AG04450 (cell line): ENCODE measurements around the gene STEAP3. TPM values are rescaled to one million over a fixed set of nuclear protein-coding genes. Genes with fewer than 3 reads are reported as not detected.
A peak's percentile ranks its signal among the peaks of the same experiment; 100 is the strongest.

ENCODE experiments used
- CTCF ChIA-PET: fragments of 300-600, 350-600 bp; formaldehyde crosslinking; extraction: SDS; loops from one replicate; lab custom pipeline; 2022; ENCODE audit warnings: antibody characterized with exemption, inconsistent platforms; lab: Charles Lee
- POLR2A ChIA-PET: fragments of 350-600 bp; formaldehyde crosslinking; extraction: SDS; loops from one replicate; lab custom pipeline; 2021; ENCODE audit warnings: antibody characterized with exemption, inconsistent platforms; lab: Yijun Ruan, JAX
- DNase-seq: peaks from one replicate; pipeline ENCODE4 v3.0.0-alpha.2; 2011; ENCODE audit warnings: low read depth, low spot score
- H3K27ac ChIP-seq: one replicate; pipeline ENCODE4 v1.5.1; 2012; ENCODE audit warnings: low read depth, low read length, control low read depth
- H3K27me3 ChIP-seq: one replicate; pipeline ENCODE4 v1.6.0; 2012; ENCODE audit warnings: low read length; ENCODE audit not compliant: control insufficient read depth, insufficient read depth
- H3K4me3 ChIP-seq: 2 replicates; pipeline ENCODE4 v1.5.1; 2011; ENCODE audit warnings: mild to moderate bottlenecking, low read depth, low read length, control low read depth
- H3K9me3 ChIP-seq: 2 replicates; pipeline ENCODE4 v1.5.1; 2012; ENCODE audit warnings: low read length; ENCODE audit not compliant: control insufficient read depth, insufficient read depth
- CTCF ChIP-seq: IDR thresholded peaks from 2 replicates; pipeline ENCODE4 v1.5.1; 2011; ENCODE audit warnings: low read depth, low read length, control low read depth, inconsistent platforms
- polyA plus RNA-seq: library from polyadenylated mRNA; depleted of rRNA; stranded (reverse); fragments of >200 nt; gene quantifications from 2 replicates; pipeline ENCODE4 v1.2.3, GENCODE V29; 2011

The STEAP3 gene
- polyA plus RNA-seq, 1 experiment: 34.3 TPM

- DNase-seq: no peak
- Histone ChIP-seq H3K4me3 (no peak overlapping the region), H3K27me3 (peaks cover 6% of the 10 kb centered on the region), H3K27ac (peak overlapping the region; percentile 73), H3K9me3 (no peaks in the 10 kb centered on the region; the same call in 1 of the 2 replicates)
- ChIA-PET POLR2A (interaction anchor here (1.1 kb wide), 1 partner anchor 22 kb away, joined by 3 read pairs; no protein-coding TSS in a partner anchor), CTCF (interaction anchor here (0.6 kb wide), 2 partner anchors 41 to 992 kb away, joined by 4 read pairs; no protein-coding TSS in a partner anchor)
- TF ChIP-seq CTCF: no peak
These were observed 25.9 kb upstream of the STEAP3 start for GRCh38 chr2:119197529-119198239.

GRCh38 chr2:119198240-119198840, 25.3 kb upstream of the STEAP3 start:
- CTCF ChIA-PET: interaction anchor here (0.6 kb wide), 1 partner anchor 993 kb away, joined by 4 read pairs; no protein-coding TSS in a partner anchor
- H3K27ac ChIP-seq: peak overlapping the region; percentile 73

GRCh38 chr2:119201815-119202214, 21.8 kb upstream of the STEAP3 start:
- no peaks in the 10 kb centered on the region; the same call in 1 of the 2 replicates for H3K9me3 ChIP-seq
- peaks cover 2% of the 10 kb centered on the region for H3K27me3 ChIP-seq
- no peak for DNase-seq
- H3K4me3 ChIP-seq: no peak overlapping the region
- TF ChIP-seq CTCF: no peak
- no peak overlapping the region for H3K27ac ChIP-seq
- ChIA-PET POLR2A (no interaction called here), CTCF (no interaction called here)

More at GRCh38 chr2:119198240-119198840, 25.3 kb upstream of the STEAP3 start:
- H3K27me3 ChIP-seq: peaks cover 6% of the 10 kb centered on the region
- DNase-seq: no peak
- no peak for TF ChIP-seq CTCF
- POLR2A ChIA-PET: interaction anchor here (1.1 kb wide), 1 partner anchor 22 kb away, joined by 3 read pairs; no protein-coding TSS in a partner anchor
- no peak overlapping the region for H3K4me3 ChIP-seq
- H3K9me3 ChIP-seq: no peaks in the 10 kb centered on the region; the same call in 1 of the 2 replicates

- TF ChIP-seq CTCF: no peak
- Histone ChIP-seq H3K27ac (no peak overlapping the region), H3K9me3 (no peaks in the 10 kb centered on the region; the same call in 1 of the 2 replicates), H3K4me3 (no peak overlapping the region), H3K27me3 (peaks cover 2% of the 10 kb centered on the region)
- ChIA-PET POLR2A (no interaction called here), CTCF (no interaction called here)
- DNase-seq: no peak
These were observed 20.9 kb upstream of the STEAP3 start for GRCh38 chr2:119202610-119203310.
